Measurements from ENCODE around the gene PCAT6. TPM values are rescaled to one million over a fixed set of nuclear protein-coding genes. Genes with fewer than 3 reads are reported as not detected.

PCAT6 gene
- total RNA-seq, 3 donors from 2014 or later = 0.69 to 1.3 (median 1.0) TPM

- DNase-seq (peak in 1 of 3 donors; percentile 67), ATAC-seq (no peak)
- H3K4me1 ChIP-seq (ENCODE audit: low read depth) = peaks cover 36% of the 10 kb centered on the region
- TF ChIP-seq, protein P1, sequence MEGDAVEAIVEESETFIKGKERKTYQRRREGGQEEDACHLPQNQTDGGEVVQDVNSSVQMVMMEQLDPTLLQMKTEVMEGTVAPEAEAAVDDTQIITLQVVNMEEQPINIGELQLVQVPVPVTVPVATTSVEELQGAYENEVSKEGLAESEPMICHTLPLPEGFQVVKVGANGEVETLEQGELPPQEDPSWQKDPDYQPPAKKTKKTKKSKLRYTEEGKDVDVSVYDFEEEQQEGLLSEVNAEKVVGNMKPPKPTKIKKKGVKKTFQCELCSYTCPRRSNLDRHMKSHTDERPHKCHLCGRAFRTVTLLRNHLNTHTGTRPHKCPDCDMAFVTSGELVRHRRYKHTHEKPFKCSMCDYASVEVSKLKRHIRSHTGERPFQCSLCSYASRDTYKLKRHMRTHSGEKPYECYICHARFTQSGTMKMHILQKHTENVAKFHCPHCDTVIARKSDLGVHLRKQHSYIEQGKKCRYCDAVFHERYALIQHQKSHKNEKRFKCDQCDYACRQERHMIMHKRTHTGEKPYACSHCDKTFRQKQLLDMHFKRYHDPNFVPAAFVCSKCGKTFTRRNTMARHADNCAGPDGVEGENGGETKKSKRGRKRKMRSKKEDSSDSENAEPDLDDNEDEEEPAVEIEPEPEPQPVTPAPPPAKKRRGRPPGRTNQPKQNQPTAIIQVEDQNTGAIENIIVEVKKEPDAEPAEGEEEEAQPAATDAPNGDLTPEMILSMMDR (IDR thresholded peaks at IDR 0.05) = no peak
- H3K36me3 ChIP-seq (ENCODE audit: low read depth) = no peaks in the 10 kb centered on the region
- H3K9me3 ChIP-seq = no peaks in the 10 kb centered on the region
- intact Hi-C loops (cut with DNase I, micrococcal nuclease) = no loop called here
- H3K4me3 ChIP-seq = no peak overlapping the region
Measured at GRCh38 chr1:202858789-202859414, 48.1 kb downstream of the PCAT6 start.

- no peaks in the 10 kb centered on the region for H3K9me3 ChIP-seq
- H3K4me1 ChIP-seq (ENCODE audit: low read depth) = peaks cover 32% of the 10 kb centered on the region
- DNase-seq = peak; percentile 87 to 92 (median 89)
- intact Hi-C loops (cut with DNase I, micrococcal nuclease) = no loop called here
- peak overlapping the region; percentile 37 for H3K4me3 ChIP-seq
- H3K36me3 ChIP-seq (ENCODE audit: low read depth) = no peaks in the 10 kb centered on the region
- TF ChIP-seq, protein P1 (IDR thresholded peaks at IDR 0.05) = no peak
- peak; percentile 89 for ATAC-seq
Measured at GRCh38 chr1:202860744-202861419, 50.1 kb downstream of the PCAT6 start.

Other genes with a start within 250 kb of the PCAT6 start
- under 1 TPM in 2 of 3 donors, not detected in 1; 0.16 to 0.43 TPM for gene SYT2, start 100.5 kb upstream of the PCAT6 start, total RNA-seq
- gene KDM5B, start 2.5 kb upstream of the PCAT6 start, total RNA-seq = 10 to 100 TPM; 64.7 to 92.7 (median 68.1) TPM
- 10 to 100 TPM; 11.7 to 14.7 (median 11.9) TPM for gene RABIF, start 78.2 kb downstream of the PCAT6 start, total RNA-seq
- 10 to 100 TPM; 26.4 to 33.4 (median 28.2) TPM for gene KLHL12, start 116.3 kb downstream of the PCAT6 start, total RNA-seq
- 10 to 100 TPM; 61.6 to 78.4 (median 65.8) TPM for gene ADIPOR1, start 147.4 kb downstream of the PCAT6 start, total RNA-seq
- gene CYB5R1, start 156.3 kb downstream of the PCAT6 start, total RNA-seq = 10 to 100 TPM; 22.6 to 44.8 (median 28.4) TPM
- 100 to 1,000 TPM in 1 of 3 donors, 10 to 100 TPM in 2; 73.9 to 108 (median 93.2) TPM for gene TMEM183A, start 196.4 kb downstream of the PCAT6 start, total RNA-seq
- 1 to 10 TPM in 1 of 3 donors, under 1 TPM in 2; 0.43 to 4.0 (median 0.60) TPM for gene PPFIA4, start 215.5 kb downstream of the PCAT6 start, total RNA-seq